Motor neuron (in vitro differentiated cells): ENCODE measurements around the gene GLIS1. TPM values are rescaled to one million over a fixed set of nuclear protein-coding genes. Genes with fewer than 3 reads are reported as not detected.
A peak's percentile ranks its signal among the peaks of the same experiment; 100 is the strongest.

ENCODE experiments used
- ATAC-seq, 8 experiments: fragments of 200-7000 bp; cut with Tn5 transposase; replicated peaks in 6 of 8; 2 replicates each; pipeline ENCODE4 v1.8.0; 2021; ENCODE audit warnings: mild to moderate bottlenecking in 8 of 8, moderate library complexity in 8 of 8
- H3K27ac ChIP-seq, 2 donors: fragments of 250-450 bp; sonication (Bioruptor Pico); 2 replicates each; pipeline ENCODE4 v1.9.0; 2021; ENCODE audit warnings: antibody characterized with exemption in 2 of 2, mild to moderate bottlenecking in 2 of 2, moderate library complexity in 1 of 2
- H3K4me1 ChIP-seq, 2 donors: fragments of 250-450 bp; sonication (Bioruptor Pico); replicated peaks in 1 of 2; 2 replicates each; pipeline ENCODE4 v1.6.1; 2021; ENCODE audit warnings: antibody characterized with exemption in 2 of 2, mild to moderate bottlenecking in 2 of 2, moderate library complexity in 1 of 2
- H3K4me3 ChIP-seq, 5 donors: fragments of 250-450 bp; sonication (Bioruptor Pico); 2 replicates each; pipeline ENCODE4 v1.9.0; 2021; ENCODE audit warnings: antibody characterized with exemption in 5 of 5, mild to moderate bottlenecking in 5 of 5, moderate library complexity in 4 of 5
- WGBS, 10 experiments: fragments of 450-650 bp; shearing (Covaris generic); methylation state at CpG; one replicate each; pipeline ENCODE4 v1.0.0; 2022; 5-methylcytosine and 5-hydroxymethylcytosine counted together
- in situ Hi-C, 9 experiments: fragments of 400-800 bp; cut with MboI; loops; one replicate each; pipeline ENCODE4 v1.15.0; 2021; ENCODE audit warnings: low sequenced_read_pairs in 9 of 9, low pct_unique_long_range_greater_than_20kb in 2 of 9; ENCODE audit not compliant: unreplicated experiment in 9 of 9
- total RNA-seq, 8 experiments: library from RNA; unstranded; fragments of 300-600 nt; gene quantifications; 2 replicates each; pipeline versions ENCODE4 v1.2.3 to v1.2.4, GENCODE V29; 2022

The GLIS1 gene
- total RNA-seq, 8 experiments from 2014 or later, result 0.14 to 4.7 (median 0.33) TPM

DNA sequence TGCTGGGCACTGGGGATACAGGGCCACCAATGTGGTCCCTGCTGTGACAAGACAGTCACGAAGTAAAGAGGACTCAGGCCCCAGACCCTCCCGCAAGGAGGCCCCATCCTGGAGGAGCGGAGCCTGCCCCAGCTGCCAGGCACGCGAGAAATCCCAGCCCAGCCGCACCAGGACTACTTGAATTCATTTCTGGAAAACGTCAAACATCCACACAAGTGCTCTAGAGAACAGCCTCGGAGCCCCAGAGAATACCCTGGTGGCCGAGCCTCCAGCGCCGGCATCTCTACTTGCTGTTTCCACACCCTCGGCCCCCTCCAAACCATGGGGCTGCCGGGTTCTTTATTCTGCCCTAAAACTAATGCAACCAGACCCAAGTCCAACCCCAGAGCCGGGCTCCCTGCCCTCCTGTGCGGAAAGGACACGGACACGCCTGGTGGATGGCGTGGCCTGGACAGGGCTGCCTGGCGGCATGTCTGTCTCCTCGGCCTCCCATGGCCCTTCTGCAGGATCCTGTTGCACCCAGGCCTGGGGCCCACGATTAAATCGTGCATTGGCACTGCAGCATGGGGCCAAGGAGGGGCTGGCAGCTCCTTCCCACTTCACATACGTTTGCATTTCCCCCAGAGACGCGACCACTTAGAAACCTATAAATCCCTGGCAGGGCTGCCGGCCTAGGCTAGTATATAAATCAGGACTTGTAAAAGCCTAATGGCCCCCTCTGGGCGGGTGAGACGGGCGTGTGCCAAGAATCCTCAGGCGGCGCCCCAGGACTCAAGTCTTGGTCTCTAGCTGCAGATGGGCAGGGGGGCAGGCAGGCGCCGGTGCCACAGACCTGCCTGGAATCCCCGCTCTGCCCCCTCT, 238.5 kb downstream of the GLIS1 start:
- Histone ChIP-seq H3K4me3 (no peak overlapping the region), H3K27ac (peak overlapping the region; percentile 53 to 71), H3K4me1 (peaks cover 36 to 39% of the 10 kb centered on the region in 2 donors)
- 36 to 88% (median 56%) methylated on average over 4 to 16 of the region's 34 CpGs; no CpG with 5 or more reads in 4 of the 10 experiments for WGBS, 10 experiments
- peak in 6 of 8 experiments; percentile 6 to 65 (median 12) for ATAC-seq
- in situ Hi-C loops, result no loop called here

DNA sequence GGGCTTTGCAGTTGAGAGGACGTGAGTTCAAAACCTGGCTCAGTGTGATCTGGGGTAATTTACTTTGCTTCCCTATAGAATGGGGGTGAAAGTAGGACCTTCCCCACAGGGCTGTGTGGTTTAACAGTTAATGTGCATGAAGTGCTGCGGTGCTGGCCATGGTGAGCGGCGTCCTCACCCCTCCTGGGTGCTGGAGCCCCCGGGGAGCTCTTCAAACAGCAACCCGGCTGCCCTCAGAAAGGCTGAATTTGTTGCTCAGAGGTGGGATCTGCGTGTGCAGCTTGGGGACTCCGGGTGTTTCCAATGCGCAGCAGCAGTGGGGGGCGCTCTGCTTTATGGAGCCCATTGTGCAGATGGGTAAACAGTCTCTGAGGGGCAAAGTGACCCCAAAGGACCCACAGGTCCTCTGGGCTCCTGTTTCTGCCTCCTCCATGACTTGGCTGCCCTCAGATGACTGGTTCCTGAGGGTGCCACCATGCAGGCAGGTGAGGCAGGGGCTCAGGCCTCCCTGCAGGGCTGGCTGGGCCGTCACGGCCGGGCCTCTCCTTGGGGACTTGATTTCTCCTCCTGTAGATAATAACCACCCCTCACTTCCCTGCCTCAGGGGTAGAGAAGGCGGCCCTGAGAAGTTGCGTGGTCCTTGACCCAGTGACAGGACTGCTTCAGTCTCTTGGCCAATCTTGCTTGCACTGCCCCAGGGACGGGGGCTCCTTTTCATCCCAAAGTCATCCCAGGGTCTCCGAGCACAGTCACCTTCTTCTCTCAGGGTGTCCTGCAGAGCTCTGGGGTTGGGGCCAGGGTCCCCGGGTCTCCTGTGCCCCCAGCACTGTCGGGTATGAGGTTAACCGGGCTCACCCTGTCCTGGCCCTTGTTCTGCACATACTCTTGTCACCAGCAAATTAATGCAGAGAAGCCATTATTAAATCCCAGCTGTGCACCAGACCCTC, 239.4 kb downstream of the GLIS1 start:
- WGBS, 10 experiments, result 20 to 89% (median 80%) methylated on average over 1 to 11 of the region's 20 CpGs; no CpG with 5 or more reads in 2 of the 10 experiments
- peak overlapping the region in 1 of 2 donors; percentile 0 for H3K27ac ChIP-seq
- H3K4me3 ChIP-seq, result no peak overlapping the region
- ATAC-seq, result no peak
- H3K4me1 ChIP-seq, result peaks cover 36 to 39% of the 10 kb centered on the region in 2 donors
- in situ Hi-C loops, result loop anchor here in 6 of 9 experiments (25.0 kb wide), 4 partner anchors 188 to 338 kb away; partner anchors contain the start of genes GLIS1 (in 3 of the 6) and NDC1 (in 1 of the 6)

DNA sequence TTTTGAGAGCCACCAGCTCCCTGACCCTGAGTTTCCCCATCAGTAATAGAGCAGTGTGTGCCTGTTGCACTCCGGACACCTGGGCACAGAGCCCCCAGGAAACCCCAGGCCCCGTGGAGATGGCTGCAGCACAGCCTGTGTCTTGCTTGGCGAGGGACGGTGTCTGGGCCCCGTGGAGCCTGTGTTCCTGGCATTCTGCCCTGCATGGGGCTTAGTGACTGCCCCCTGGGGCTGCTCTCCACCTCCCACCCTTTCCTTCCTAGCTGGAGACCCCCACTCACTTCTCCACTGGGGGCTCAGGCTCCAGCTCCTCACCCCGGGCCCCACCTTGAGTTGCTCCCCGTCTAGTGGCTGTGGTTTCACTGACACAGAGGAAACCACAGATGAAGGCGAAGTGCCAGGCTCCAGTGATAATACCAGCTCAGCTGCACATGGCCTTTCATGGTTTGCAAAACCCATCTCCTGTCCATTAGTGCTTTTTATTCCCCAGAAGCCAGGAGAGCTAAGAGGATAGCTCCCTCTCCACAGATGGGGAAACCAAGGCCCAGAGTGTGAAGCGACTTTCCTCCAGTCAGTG, 240.3 kb downstream of the GLIS1 start:
- Histone ChIP-seq H3K4me1 (peaks cover 30 to 31% of the 10 kb centered on the region in 2 donors), H3K27ac (no peak overlapping the region), H3K4me3 (no peak overlapping the region)
- in situ Hi-C loops, result loop anchor here in 6 of 9 experiments (25.0 kb wide), 4 partner anchors 189 to 339 kb away; partner anchors contain the start of genes GLIS1 (in 3 of the 6) and NDC1 (in 1 of the 6)
- 42 to 75% (median 61%) methylated on average over 1 to 5 of the region's 9 CpGs; no CpG with 5 or more reads in 4 of the 10 experiments for WGBS, 10 experiments
- no peak for ATAC-seq

DNA sequence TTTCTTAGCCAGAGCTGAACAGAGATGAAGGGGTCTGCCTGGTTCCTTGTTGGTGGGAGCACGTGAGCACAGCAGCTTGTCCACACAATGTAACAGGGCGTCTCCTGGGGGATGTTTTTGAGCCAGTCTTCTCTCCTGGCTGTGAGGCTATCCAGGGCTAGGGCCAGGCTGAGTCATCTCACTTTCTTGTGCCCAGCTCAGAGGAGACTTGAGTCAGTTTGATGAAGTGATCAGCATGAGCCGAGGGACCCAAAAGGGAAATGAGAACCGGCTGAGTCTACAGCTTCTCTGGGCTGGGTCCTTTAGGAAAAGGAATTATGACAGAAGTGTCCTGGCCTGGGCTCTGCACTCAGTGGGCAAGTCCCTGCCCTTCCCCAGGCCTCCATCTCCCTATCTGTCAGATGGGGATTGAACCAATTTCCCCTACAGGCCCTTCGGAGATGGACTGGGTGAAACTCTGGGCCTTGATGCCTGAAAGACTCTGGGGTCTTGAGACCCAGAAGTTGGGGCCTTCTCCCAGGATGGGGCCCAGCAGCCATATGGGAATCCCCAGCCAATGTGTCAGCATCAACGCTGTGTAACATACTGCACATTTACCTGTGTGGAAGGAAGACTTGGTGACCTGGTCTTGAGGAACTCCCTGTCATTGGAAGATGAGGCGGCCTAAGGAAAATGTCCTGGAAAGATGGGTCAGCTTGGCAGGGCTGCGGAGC, 243.2 kb downstream of the GLIS1 start:
- in situ Hi-C loops, result loop anchor here in 6 of 9 experiments (25.0 kb wide), 4 partner anchors 192 to 342 kb away; partner anchors contain the start of genes GLIS1 (in 3 of the 6) and NDC1 (in 1 of the 6)
- Histone ChIP-seq H3K4me1 (peaks cover 10 to 11% of the 10 kb centered on the region in 2 donors), H3K4me3 (no peak overlapping the region), H3K27ac (no peak overlapping the region)
- peak in 6 of 8 experiments; percentile 17 to 82 (median 38) for ATAC-seq
- WGBS, 10 experiments, result 36 to 100% (median 83%) methylated on average over 3 to 7 of the region's 8 CpGs; no CpG with 5 or more reads in 5 of the 10 experiments

DNA sequence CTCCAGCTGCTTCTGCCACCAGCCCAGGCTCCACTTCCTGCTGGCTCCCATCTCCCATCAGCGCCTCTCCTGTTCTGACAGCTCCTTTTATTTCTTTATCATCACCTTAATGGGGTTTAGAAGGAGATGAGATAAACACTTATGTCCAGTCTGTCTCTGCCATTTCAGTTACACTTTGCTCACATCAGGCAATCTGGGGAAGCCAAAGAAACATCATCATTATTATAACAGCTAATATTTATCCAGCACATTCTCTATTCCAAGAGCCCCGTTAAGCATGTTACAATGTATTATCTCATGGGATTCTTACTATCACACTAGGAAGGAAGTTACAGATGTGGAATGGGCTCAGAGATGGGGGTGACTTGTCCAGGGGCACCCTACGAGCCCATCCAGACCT, 248.6 kb downstream of the GLIS1 start:
- H3K4me1 ChIP-seq, result peaks cover 2 to 3% of the 10 kb centered on the region in 2 donors
- no peak overlapping the region for H3K27ac ChIP-seq
- H3K4me3 ChIP-seq, result no peak overlapping the region
- WGBS, 10 experiments, result 20 to 91% (median 57%) methylated on average over 1 to 3 of the region's 3 CpGs; no CpG with 5 or more reads in 4 of the 10 experiments
- in situ Hi-C loops, result loop anchor here in 6 of 9 experiments (25.0 kb wide), 4 partner anchors 197 to 347 kb away; partner anchors contain the start of genes GLIS1 (in 3 of the 6) and NDC1 (in 1 of the 6)
- ATAC-seq, result no peak

DNA sequence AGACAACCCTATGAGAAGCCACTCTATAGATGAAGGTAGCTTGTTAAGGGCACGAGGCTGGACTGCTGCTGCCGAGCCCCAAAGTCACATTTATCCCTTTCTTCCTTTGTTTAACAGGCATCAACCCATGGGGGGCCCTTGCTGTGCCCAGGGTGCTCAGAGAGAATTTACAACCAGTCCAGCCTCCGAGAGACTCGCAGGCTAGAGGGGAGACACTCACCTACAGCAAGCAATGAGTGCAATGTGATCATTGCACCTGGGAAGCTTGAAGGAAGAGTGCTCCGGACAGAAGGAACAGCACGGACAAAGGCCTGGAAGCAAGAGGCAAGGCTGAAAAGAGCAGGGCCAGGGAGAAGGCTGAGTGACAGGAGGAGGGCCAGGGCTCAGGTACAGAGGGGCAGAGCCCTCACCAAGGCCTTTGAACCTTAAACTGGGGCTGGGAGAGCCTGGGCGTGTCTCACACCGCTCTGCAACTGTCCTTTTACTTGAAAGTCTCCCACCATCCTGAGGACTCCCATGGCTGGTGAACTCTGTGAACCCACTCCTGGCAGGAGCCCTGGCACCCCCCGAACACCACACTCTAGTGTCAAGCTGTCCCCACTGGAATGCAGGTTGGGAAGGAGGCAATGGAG, 252.5 kb downstream of the GLIS1 start:
- in situ Hi-C loops, result loop anchor here in 7 of 9 experiments (10.0 to 25.0 kb wide), 5 partner anchors 198 to 351 kb away; partner anchors contain the start of genes GLIS1 (in 3 of the 7) and NDC1 (in 1 of the 7)
- ATAC-seq, result no peak
- peaks cover 10 to 11% of the 10 kb centered on the region in 2 donors for H3K4me1 ChIP-seq
- WGBS, 10 experiments, result 59 to 100% (median 80%) methylated on average over 1 to 8 of the region's 9 CpGs; no CpG with 5 or more reads in 2 of the 10 experiments
- no peak overlapping the region for H3K4me3 ChIP-seq
- H3K27ac ChIP-seq, result no peak overlapping the region

DNA sequence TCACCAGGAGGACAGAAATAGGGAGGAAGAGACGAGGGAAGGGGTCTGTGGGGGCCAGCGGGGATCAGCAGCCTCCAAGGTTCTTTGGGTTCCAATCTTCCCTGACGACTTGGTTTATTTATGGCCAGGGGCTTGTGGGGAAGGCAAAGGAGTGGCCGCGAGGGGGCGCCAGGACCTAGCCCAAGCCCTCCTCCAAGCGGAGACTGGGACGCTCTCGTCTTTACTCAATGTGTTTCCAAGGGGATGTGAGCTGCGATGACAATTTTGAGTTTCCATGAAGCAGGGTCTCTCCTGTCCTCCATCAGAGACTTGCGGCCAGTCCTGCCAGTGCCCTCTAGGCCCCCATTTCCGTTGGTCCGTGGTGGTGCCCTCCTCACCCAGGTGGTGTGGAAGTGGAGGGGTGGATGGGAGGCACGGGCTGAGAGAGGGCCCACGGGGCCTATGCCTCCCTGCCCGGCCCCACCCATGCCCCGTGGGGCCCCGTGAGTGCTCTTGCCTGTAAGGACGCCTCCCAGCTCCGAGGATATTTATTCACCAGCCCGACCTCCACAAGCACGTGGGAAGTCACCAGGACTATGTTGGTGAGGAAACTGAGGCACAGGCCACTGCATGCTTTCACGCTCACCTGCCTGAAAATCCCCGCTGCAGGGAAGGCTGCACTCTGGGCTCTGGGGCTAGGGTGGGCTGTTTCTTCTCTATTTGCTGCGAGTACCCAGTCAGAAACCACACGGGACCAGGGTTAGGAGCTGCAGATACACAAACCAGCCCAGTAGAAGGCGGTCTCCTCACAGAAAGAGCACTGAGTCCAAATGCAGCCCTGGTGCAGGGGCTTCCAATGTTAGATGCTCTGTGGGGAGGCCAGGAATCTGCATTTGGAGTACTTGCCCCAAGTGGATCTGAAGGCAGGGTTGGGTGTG, 253.2 kb downstream of the GLIS1 start:
- peak; percentile 93 to 99 (median 96) for ATAC-seq
- 0 to 80% (median 42%) methylated on average over 1 to 9 of the region's 27 CpGs; no CpG with 5 or more reads in 3 of the 10 experiments for WGBS, 10 experiments
- Histone ChIP-seq H3K4me1 (peaks cover 10 to 11% of the 10 kb centered on the region in 2 donors), H3K27ac (no peak overlapping the region), H3K4me3 (no peak overlapping the region)
- in situ Hi-C loops, result loop anchor here in 7 of 9 experiments (10.0 to 25.0 kb wide), 5 partner anchors 199 to 352 kb away; partner anchors contain the start of genes GLIS1 (in 3 of the 7) and NDC1 (in 1 of the 7)

DNA sequence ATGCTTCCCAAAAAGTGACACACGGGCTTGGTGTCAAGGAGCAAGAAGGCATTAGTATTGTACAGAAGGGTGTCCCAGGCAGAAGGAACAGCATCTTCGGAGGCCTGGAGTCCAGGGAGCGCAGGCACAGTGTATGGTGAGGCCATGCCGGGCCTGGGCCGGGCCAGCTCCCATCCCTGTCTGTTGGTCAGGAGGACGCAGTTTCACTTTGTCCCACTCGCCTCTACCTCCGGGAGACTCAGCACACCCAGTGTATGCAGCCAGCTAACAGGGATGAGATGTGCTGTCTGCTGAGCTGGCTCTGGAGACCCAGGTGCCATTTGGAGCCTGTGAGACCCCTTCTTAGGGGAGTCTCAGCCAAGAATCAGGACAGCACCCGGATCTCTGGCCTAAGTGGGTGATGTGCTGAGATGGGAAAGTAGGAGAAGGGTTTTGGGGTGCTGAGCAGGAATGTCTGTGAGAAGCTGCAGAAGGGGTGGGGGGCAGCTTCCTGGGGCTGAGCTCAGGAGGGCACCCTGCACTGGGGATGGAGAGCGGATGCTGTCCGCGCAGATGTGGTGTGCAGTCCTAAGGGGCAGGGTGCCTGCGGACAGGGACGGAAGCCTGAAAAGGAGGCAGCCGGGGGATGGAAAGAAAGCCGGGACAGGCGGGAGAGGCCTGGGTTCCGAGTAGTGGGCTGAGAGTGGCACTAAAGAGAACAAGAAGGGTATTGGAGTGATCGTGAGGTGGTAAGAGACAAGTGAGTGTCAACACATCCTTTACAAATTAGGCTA, 254.1 kb downstream of the GLIS1 start:
- peak in 6 of 8 experiments; percentile 2 to 16 (median 10) for ATAC-seq
- in situ Hi-C loops, result loop anchor here in 7 of 9 experiments (10.0 to 25.0 kb wide), 5 partner anchors 200 to 352 kb away; partner anchors contain the start of genes GLIS1 (in 3 of the 7) and NDC1 (in 1 of the 7)
- Histone ChIP-seq H3K4me3 (no peak overlapping the region), H3K27ac (no peak overlapping the region), H3K4me1 (peaks cover 10 to 11% of the 10 kb centered on the region in 2 donors)
- 29 to 96% (median 80%) methylated on average over 1 to 10 of the region's 19 CpGs; no CpG with 5 or more reads in 1 of the 10 experiments for WGBS, 10 experiments

DNA sequence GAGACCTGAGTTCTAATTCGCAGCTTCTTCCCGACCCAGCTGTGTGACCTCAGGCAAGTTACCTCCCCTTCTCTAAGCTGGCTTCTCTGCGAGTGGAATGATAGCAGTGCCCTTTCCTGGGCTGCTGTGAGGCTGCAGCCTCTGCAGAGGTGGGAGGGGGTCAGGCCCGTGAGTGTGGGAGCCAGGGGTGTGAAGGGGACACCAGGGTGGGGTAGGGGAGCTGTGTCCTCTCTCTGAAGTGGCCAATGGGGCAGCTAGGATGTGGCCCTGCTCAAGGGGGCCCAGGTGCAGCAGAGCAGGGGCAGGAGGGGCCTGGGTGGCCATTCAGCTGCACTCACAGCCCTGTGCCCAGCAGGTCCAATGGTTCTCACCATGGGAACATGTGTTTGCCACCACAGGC, 255.3 kb downstream of the GLIS1 start:
- Histone ChIP-seq H3K27ac (peak overlapping the region in 1 of 2 donors; percentile 22), H3K4me3 (no peak overlapping the region), H3K4me1 (peaks cover 10 to 11% of the 10 kb centered on the region in 2 donors)
- in situ Hi-C loops, result loop anchor here in 7 of 9 experiments (10.0 to 25.0 kb wide), 5 partner anchors 201 to 354 kb away; partner anchors contain the start of genes GLIS1 (in 3 of the 7) and NDC1 (in 1 of the 7)
- WGBS, 10 experiments, result 40 to 90% (median 69%) methylated on average over 1 to 3 of the region's 4 CpGs; no CpG with 5 or more reads in 6 of the 10 experiments
- ATAC-seq, result peak in 1 of 8 experiments; percentile 44
